OCI-LY7 (cell line): Measurements from ENCODE around the gene S1PR1. TPM values are rescaled to one million over a fixed set of nuclear protein-coding genes. Genes with fewer than 3 reads are reported as not detected.

Experiments
- BruUV-seq: library from RNA; stranded (reverse); fragments of 400-500 nt; replicated peaks from 2 replicates; lab custom pipeline; 2021; lab: Mats Ljungman, UMichigan
- CTCF ChIA-PET: fragments of 300-600 bp; sonication (Branson Sonifier 250); formaldehyde crosslinking; loops from one replicate; lab custom pipeline; 2022; ENCODE audit warnings: antibody characterized with exemption; ENCODE audit not compliant: unreplicated experiment; lab: Charles Lee
- POLR2A ChIA-PET: fragments of 300-600 bp; sonication (Branson Sonifier 250); formaldehyde crosslinking; loops from one replicate; lab custom pipeline; 2022; ENCODE audit warnings: antibody characterized with exemption; lab: Charles Lee
- DNase-seq: peaks from one replicate; pipeline ENCODE4 v3.0.0-alpha.2; 2015; ENCODE audit warnings: low spot score
- H2AFZ ChIP-seq: fragments of 200-600 bp; sonication (generic), shearing (Covaris generic); 2 replicates; pipeline ENCODE4 v1.6.1; 2014; ENCODE audit warnings: mild to moderate bottlenecking, antibody characterized with exemption, low read length, moderate library complexity
- H3K27ac ChIP-seq: fragments of 200-600 bp; sonication (generic); 2 replicates; pipeline ENCODE4 v1.5.1; 2014; ENCODE audit warnings: mixed run types, low read depth, mild to moderate bottlenecking, moderate library complexity, low read length, inconsistent platforms; ENCODE audit not compliant: poor library complexity, severe bottlenecking
- H3K36me3 ChIP-seq: fragments of 200-600 bp; sonication (generic); 2 replicates; pipeline ENCODE4 v1.6.1; 2014; ENCODE audit warnings: mild to moderate bottlenecking, antibody characterized with exemption, low read length, moderate library complexity, mixed read lengths; ENCODE audit not compliant: insufficient read depth
- H3K4me1 ChIP-seq: fragments of 200-600 bp; sonication (generic); 2 replicates; pipeline ENCODE4 v1.5.1; 2014; ENCODE audit warnings: mild to moderate bottlenecking, low read length; ENCODE audit not compliant: insufficient read depth, poor library complexity, severe bottlenecking
- H3K4me2 ChIP-seq: fragments of 200-600 bp; sonication (generic); 2 replicates; pipeline ENCODE4 v1.6.1; 2014; ENCODE audit warnings: mild to moderate bottlenecking, low read length
- H3K4me3 ChIP-seq: fragments of 200-600 bp; sonication (generic); 2 replicates; pipeline ENCODE4 v1.5.1; 2014; ENCODE audit warnings: mild to moderate bottlenecking, low read depth, low read length; ENCODE audit not compliant: poor library complexity, severe bottlenecking
- H3K79me2 ChIP-seq: fragments of 200-600 bp; sonication (generic); 2 replicates; pipeline ENCODE4 v1.6.1; 2016; ENCODE audit warnings: low read depth, mild to moderate bottlenecking, low read length, moderate library complexity, mixed read lengths; ENCODE audit not compliant: insufficient read depth
- H3K9me2 ChIP-seq: fragments of 200-600 bp; sonication (generic); 2 replicates; pipeline ENCODE4 v1.6.1; 2016; ENCODE audit warnings: mild to moderate bottlenecking, low read length, mixed read lengths; ENCODE audit not compliant: insufficient read depth
- H3K9me3 ChIP-seq: fragments of 200-600 bp; sonication (generic); 2 replicates; pipeline ENCODE4 v1.6.1; 2014; ENCODE audit warnings: mild to moderate bottlenecking, mixed run types, low read length, mixed read lengths
- H4K20me1 ChIP-seq: fragments of 200-600 bp; sonication (generic); 2 replicates; pipeline ENCODE4 v1.6.1; 2014; ENCODE audit warnings: mild to moderate bottlenecking, antibody characterized with exemption, low read length, moderate library complexity, mixed read lengths; ENCODE audit not compliant: insufficient read depth
- EZH2phosphoT487 ChIP-seq: fragments of 200-600 bp; sonication (generic); IDR thresholded peaks from 2 replicates; pipeline ENCODE4 v1.6.1; 2018; ENCODE audit warnings: low read depth, borderline replicate concordance, mild to moderate bottlenecking, mixed run types, antibody characterized with exemption, low read length, moderate library complexity, mixed read lengths
- intact Hi-C: fragments of 100-400 bp; cut with micrococcal nuclease; formaldehyde crosslinking; loops from one replicate; pipeline ENCODE4 v1.10.0; 2022; ENCODE audit not compliant: unreplicated experiment
- total RNA-seq, 2 experiments: library from RNA; depleted of rRNA in 1 of 2; stranded (reverse); fragments of >200 nt in 1 of 2; shearing (Covaris generic) in 1 of 2; gene quantifications; 2 replicates each; pipeline ENCODE4 v1.2.3, GENCODE V29; 2014 to 2022
- TF ChIP-seq, protein P1 (sequence below): fragments of 200-600 bp; sonication (generic); conservative IDR thresholded peaks from 2 replicates; pipeline ENCODE4 v1.5.1; 2014; ENCODE audit warnings: mild to moderate bottlenecking, antibody characterized with exemption, low read length, moderate library complexity, mixed read lengths

Gene S1PR1
- total RNA-seq, 2 experiments from 2014 or later, result 0.41 TPM; not detected in 1

DNA sequence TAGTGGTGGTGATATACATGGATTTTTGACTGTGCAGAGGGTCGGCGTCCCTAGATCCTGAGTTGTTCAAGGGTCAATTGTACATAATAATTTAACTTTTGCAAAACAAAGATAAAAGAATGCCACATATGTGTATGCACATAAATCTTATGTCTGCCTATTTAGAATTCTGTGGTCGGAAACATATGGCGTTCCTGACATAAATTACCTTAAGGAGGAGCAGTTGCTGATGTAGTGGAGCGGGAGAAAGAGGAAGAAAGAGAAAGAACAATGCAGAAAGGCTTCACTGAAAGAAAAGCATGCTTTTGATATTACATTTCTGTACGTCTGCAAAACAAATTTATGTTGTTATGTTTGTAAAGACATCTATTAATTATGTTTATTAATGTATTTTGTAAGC lies 40.0 kb downstream of the S1PR1 start:
- POLR2A ChIA-PET, result no interaction called here
- Histone ChIP-seq H3K27ac (no peak overlapping the region), H3K4me1 (peaks cover 9% of the 10 kb centered on the region), H3K4me2 (no peak overlapping the region), H4K20me1 (no peaks in the 10 kb centered on the region), H3K9me3 (no peaks in the 10 kb centered on the region), H3K9me2 (no peaks in the 10 kb centered on the region), H3K4me3 (no peak overlapping the region), H3K36me3 (no peaks in the 10 kb centered on the region), H3K79me2 (no peaks in the 10 kb centered on the region), H2AFZ (no peak overlapping the region)
- CTCF ChIA-PET, result no interaction called here
- DNase-seq, result no peak
- TF ChIP-seq EZH2phosphoT487, result no peak
- TF ChIP-seq, protein P1, sequence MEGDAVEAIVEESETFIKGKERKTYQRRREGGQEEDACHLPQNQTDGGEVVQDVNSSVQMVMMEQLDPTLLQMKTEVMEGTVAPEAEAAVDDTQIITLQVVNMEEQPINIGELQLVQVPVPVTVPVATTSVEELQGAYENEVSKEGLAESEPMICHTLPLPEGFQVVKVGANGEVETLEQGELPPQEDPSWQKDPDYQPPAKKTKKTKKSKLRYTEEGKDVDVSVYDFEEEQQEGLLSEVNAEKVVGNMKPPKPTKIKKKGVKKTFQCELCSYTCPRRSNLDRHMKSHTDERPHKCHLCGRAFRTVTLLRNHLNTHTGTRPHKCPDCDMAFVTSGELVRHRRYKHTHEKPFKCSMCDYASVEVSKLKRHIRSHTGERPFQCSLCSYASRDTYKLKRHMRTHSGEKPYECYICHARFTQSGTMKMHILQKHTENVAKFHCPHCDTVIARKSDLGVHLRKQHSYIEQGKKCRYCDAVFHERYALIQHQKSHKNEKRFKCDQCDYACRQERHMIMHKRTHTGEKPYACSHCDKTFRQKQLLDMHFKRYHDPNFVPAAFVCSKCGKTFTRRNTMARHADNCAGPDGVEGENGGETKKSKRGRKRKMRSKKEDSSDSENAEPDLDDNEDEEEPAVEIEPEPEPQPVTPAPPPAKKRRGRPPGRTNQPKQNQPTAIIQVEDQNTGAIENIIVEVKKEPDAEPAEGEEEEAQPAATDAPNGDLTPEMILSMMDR, result no peak
- no TSS peak for BruUV-seq
- intact Hi-C loops, result no loop called here

DNA sequence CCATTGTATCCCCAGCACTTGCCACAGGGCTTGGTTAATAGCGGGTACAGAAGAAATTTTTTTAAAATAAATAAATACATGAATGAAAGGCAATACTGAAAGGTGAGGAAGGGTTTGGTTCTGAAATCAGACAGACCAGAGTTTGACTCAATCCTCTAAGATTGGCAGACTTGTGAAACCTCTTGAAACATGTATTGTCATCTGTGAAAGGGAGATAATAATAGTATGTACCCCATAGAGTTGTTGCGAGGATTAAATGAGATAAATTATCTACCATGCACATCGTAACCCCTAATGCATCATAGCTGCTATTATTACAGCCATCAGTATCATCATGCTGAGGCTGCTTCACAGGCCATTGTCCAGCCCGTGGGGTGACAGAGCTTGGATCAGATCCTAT lies 41.4 kb downstream of the S1PR1 start:
- H3K9me2 ChIP-seq, result no peaks in the 10 kb centered on the region
- H3K79me2 ChIP-seq, result no peaks in the 10 kb centered on the region
- ChIA-PET CTCF (no interaction called here), POLR2A (interaction anchor here (0.6 kb wide), 1 partner anchor 8 kb away, joined by 4 read pairs; no protein-coding TSS in a partner anchor)
- TF ChIP-seq, protein P1, result no peak
- TF ChIP-seq EZH2phosphoT487, result no peak
- intact Hi-C loops, result no loop called here
- H3K9me3 ChIP-seq, result no peaks in the 10 kb centered on the region
- no peak overlapping the region for H2AFZ ChIP-seq
- H3K4me2 ChIP-seq, result no peak overlapping the region
- no peak for DNase-seq
- peaks cover 9% of the 10 kb centered on the region for H3K4me1 ChIP-seq
- no peaks in the 10 kb centered on the region for H4K20me1 ChIP-seq
- H3K27ac ChIP-seq, result no peak overlapping the region
- BruUV-seq, result no TSS peak
- no peaks in the 10 kb centered on the region for H3K36me3 ChIP-seq
- no peak overlapping the region for H3K4me3 ChIP-seq

DNA sequence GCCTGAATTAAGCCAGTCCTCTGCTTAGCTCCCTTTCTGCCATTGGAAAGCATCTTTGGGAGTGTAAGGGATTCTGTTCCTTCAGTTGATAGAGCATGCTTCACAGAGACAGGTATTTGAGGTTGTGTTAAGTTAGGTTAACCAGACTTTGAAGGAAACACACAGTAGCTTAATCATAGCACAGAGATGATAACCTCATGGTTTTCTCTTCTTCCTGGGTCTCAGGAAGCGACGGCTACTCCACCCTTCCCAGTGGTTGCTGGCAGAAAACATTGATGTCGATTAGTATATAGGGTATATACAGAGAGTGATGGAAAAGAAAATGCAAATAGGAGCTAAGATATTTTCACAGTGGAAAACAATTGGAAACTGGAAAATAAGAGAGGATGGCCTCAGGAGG lies 42.0 kb downstream of the S1PR1 start:
- H3K4me2 ChIP-seq, result no peak overlapping the region
- no peak for DNase-seq
- POLR2A ChIA-PET, result interaction anchor here (0.6 to 0.7 kb wide), 2 partner anchors 7 to 369 kb away, joined by 3 to 4 read pairs; no protein-coding TSS in a partner anchor
- no peaks in the 10 kb centered on the region for H3K79me2 ChIP-seq
- H4K20me1 ChIP-seq, result no peaks in the 10 kb centered on the region
- no peak overlapping the region for H3K27ac ChIP-seq
- H3K4me1 ChIP-seq, result peaks cover 9% of the 10 kb centered on the region
- H3K4me3 ChIP-seq, result no peak overlapping the region
- no peak overlapping the region for H2AFZ ChIP-seq
- H3K9me2 ChIP-seq, result no peaks in the 10 kb centered on the region
- H3K9me3 ChIP-seq, result no peaks in the 10 kb centered on the region
- intact Hi-C loops, result no loop called here
- BruUV-seq, result no TSS peak
- CTCF ChIA-PET, result no interaction called here
- no peaks in the 10 kb centered on the region for H3K36me3 ChIP-seq
- TF ChIP-seq, protein P1, result no peak
- TF ChIP-seq EZH2phosphoT487, result no peak
